IPS-18c (cell line): ENCODE results near the gene COLGALT1.
"Not testable (repeated sequence)": the region's sequence is repeated elsewhere in the genome, so short reads cannot be mapped to it uniquely, and the experiment has no call there.

Experiments
- H3K4me3 ChIP-seq: 2 replicates; pipeline ENCODE4 v1.7.0; 2013; ENCODE audit warnings: low read depth, mild to moderate bottlenecking, low read length, moderate library complexity; ENCODE audit not compliant: insufficient read depth
- H3K9me3 ChIP-seq: one replicate; pipeline ENCODE4 v1.6.1; 2013; ENCODE audit warnings: mild to moderate bottlenecking, low read length, moderate library complexity; ENCODE audit not compliant: control insufficient read depth, insufficient read depth

COLGALT1 gene

GRCh38 chr19:17550076-17550667, 5.3 kb upstream of the COLGALT1 start:
- Histone ChIP-seq H3K9me3 (peaks cover 4% of the 10 kb centered on the region), H3K4me3 (no peak overlapping the region)

GRCh38 chr19:17552735-17553134, 2.7 kb upstream of the COLGALT1 start:
- not testable (repeated sequence) for H3K4me3 ChIP-seq, H3K9me3 ChIP-seq

GRCh38 chr19:17553256-17553655, 2.2 kb upstream of the COLGALT1 start:
- Histone ChIP-seq H3K9me3 (peaks cover 4% of the 10 kb centered on the region), H3K4me3 (no peak overlapping the region)

- Histone ChIP-seq H3K9me3 (no peaks in the 10 kb centered on the region), H3K4me3 (peak overlapping the region; percentile 28; the same call in 1 of the 2 replicates)
Measured at GRCh38 chr19:17554968-17555479, 425 bp upstream of the COLGALT1 start.

- peak overlapping the region; percentile 81 for H3K4me3 ChIP-seq
Measured at GRCh38 chr19:17555929-17556813, 722 bp downstream of the COLGALT1 start.

GRCh38 chr19:17556995-17557394, 1.5 kb downstream of the COLGALT1 start:
- H3K4me3 ChIP-seq, result no peak overlapping the region

More at GRCh38 chr19:17555929-17556813, 722 bp downstream of the COLGALT1 start:
- no peaks in the 10 kb centered on the region for H3K9me3 ChIP-seq

GRCh38 chr19:17557466-17557865, 2.0 kb downstream of the COLGALT1 start:
- Histone ChIP-seq H3K9me3 (no peaks in the 10 kb centered on the region), H3K4me3 (no peak overlapping the region)

More at GRCh38 chr19:17556995-17557394, 1.5 kb downstream of the COLGALT1 start:
- H3K9me3 ChIP-seq, result no peaks in the 10 kb centered on the region

GRCh38 chr19:17560205-17560595, 4.8 kb downstream of the COLGALT1 start:
- no peaks in the 10 kb centered on the region for H3K9me3 ChIP-seq
- no peak overlapping the region for H3K4me3 ChIP-seq

GRCh38 chr19:17562097-17562496, 6.6 kb downstream of the COLGALT1 start:
- H3K4me3 ChIP-seq, result no peak overlapping the region

GRCh38 chr19:17562561-17562960, 7.1 kb downstream of the COLGALT1 start:
- Histone ChIP-seq H3K9me3 (no peaks in the 10 kb centered on the region), H3K4me3 (no peak overlapping the region)

More at GRCh38 chr19:17562097-17562496, 6.6 kb downstream of the COLGALT1 start:
- H3K9me3 ChIP-seq, result no peaks in the 10 kb centered on the region

GRCh38 chr19:17564781-17565180, 9.3 kb downstream of the COLGALT1 start:
- Histone ChIP-seq H3K9me3 (no peaks in the 10 kb centered on the region), H3K4me3 (no peak overlapping the region)

- Histone ChIP-seq H3K9me3 (no peaks in the 10 kb centered on the region), H3K4me3 (no peak overlapping the region)
Measured at GRCh38 chr19:17565611-17566010, 10.2 kb downstream of the COLGALT1 start.

- no peaks in the 10 kb centered on the region for H3K9me3 ChIP-seq
Measured at GRCh38 chr19:17567940-17568339, 12.5 kb downstream of the COLGALT1 start.

GRCh38 chr19:17570291-17570690, 14.8 kb downstream of the COLGALT1 start:
- not testable (repeated sequence) for H3K9me3 ChIP-seq, H3K4me3 ChIP-seq

More at GRCh38 chr19:17567940-17568339, 12.5 kb downstream of the COLGALT1 start:
- no peak overlapping the region for H3K4me3 ChIP-seq

GRCh38 chr19:17570791-17571190, 15.3 kb downstream of the COLGALT1 start:
- Histone ChIP-seq H3K4me3 (no peak overlapping the region), H3K9me3 (no peaks in the 10 kb centered on the region)

- Histone ChIP-seq H3K9me3 (no peaks in the 10 kb centered on the region), H3K4me3 (no peak overlapping the region)
Measured at GRCh38 chr19:17572638-17573037, 17.2 kb downstream of the COLGALT1 start.

- H3K9me3 ChIP-seq, result no peaks in the 10 kb centered on the region
- no peak overlapping the region for H3K4me3 ChIP-seq
Measured at GRCh38 chr19:17575871-17576757, 20.7 kb downstream of the COLGALT1 start.
